HFFc6 (cell line): Measurements from ENCODE around the gene LRIG1. TPM values are rescaled to one million over a fixed set of nuclear protein-coding genes. Genes with fewer than 3 reads are reported as not detected.

Source experiments
- DNase-seq: peaks from one replicate; pipeline ENCODE4 v3.0.0-alpha.2; 2018
- H3K27ac Mint-ChIP-seq: 2 replicates; pipeline ENCODE4 v1.8.0; 2020; ENCODE audit warnings: mild to moderate bottlenecking, mixed read lengths
- H3K27me3 Mint-ChIP-seq: 2 replicates; pipeline ENCODE4 v1.8.0; 2021; ENCODE audit warnings: mild to moderate bottlenecking, moderate library complexity, mixed read lengths; ENCODE audit not compliant: insufficient read depth
- H3K36me3 Mint-ChIP-seq: 2 replicates; pipeline ENCODE4 v1.8.0; 2021; ENCODE audit warnings: low read depth, mixed read lengths
- H3K4me1 Mint-ChIP-seq: 2 replicates; pipeline ENCODE4 v1.8.0; 2020; ENCODE audit warnings: low read depth, mixed read lengths
- H3K4me3 Mint-ChIP-seq: 2 replicates; pipeline ENCODE4 v1.8.0; 2020; ENCODE audit warnings: mild to moderate bottlenecking, moderate library complexity, mixed read lengths
- H3K9me3 Mint-ChIP-seq: 2 replicates; pipeline ENCODE4 v1.8.0; 2020; ENCODE audit warnings: mild to moderate bottlenecking, mixed read lengths
- CTCF ChIP-seq: fragments of 200-600 bp; sonication (generic); IDR thresholded peaks from 2 replicates; pipeline ENCODE4 v1.5.0; 2021; ENCODE audit warnings: antibody characterized with exemption, mild to moderate bottlenecking
- total RNA-seq, 6 experiments: library from RNA; stranded (reverse); fragmentation: NEBNext Ultra II Directional; extraction: Animal tissue kit (Norgen Biotek cat#: 25700); gene quantifications; 2 replicates in 1 of 6; 3 replicates in 5 of 6; pipeline ENCODE4 v1.2.3, GENCODE V29; 2021

Gene LRIG1
- total RNA-seq, 6 experiments from 2014 or later: 1.7 to 2.7 (median 2.2) TPM

DNA sequence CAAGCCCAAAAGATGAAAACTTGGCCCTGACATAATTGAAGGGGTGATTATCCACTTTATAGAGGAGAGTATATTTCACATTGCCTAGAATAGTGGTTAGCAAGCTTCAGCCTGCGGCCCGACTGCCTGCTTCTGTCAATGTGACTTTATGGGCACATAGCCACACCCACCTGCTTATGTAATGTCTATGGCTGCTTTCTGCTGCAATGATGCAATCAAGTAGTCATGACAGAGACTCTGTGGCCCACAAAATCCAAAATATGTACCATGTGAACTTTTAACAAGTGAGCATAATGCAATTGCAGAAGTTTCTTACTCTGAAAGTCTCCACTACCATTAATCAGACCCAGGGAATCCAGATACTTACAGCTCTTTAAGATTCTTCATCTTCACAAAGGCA lies 103.1 kb downstream of the LRIG1 start:
- DNase-seq: no peak

DNA sequence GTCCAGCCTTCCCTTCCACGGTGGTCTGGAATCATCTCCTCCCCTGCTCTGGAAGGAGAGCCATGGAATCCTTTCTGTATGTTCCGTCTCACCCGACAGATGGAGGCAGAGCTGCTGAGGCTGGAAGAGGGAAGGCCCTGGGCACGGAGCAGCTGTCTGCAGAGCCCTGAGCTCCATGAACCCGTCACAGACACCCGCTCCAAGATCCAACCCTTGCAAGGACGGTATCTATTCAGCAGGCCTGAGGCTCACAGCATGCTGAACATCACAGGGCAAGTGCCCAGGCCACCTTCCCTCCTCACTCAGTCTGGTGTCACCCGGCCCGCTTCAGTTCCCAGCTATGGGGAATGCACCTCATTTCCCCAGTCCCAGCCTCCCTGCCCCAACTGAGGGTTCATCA lies 103.9 kb downstream of the LRIG1 start:
- peaks cover 12% of the 10 kb centered on the region for H3K4me1 Mint-ChIP-seq
- 0 out of 2 replicates have a peak, but pooled peaks cover 4% of the 10 kb centered on the region for H3K27me3 Mint-ChIP-seq

More for the DNA sequence above, 103.1 kb downstream of the LRIG1 start:
- Mint-ChIP-seq H3K27me3 (0 out of 2 replicates have a peak, but pooled peaks cover 3% of the 10 kb centered on the region), H3K27ac (no peak overlapping the region), H3K36me3 (peaks cover 9% of the 10 kb centered on the region), H3K9me3 (no peaks in the 10 kb centered on the region), H3K4me3 (no peak overlapping the region), H3K4me1 (peaks cover 12% of the 10 kb centered on the region)
- TF ChIP-seq CTCF: no peak

DNA sequence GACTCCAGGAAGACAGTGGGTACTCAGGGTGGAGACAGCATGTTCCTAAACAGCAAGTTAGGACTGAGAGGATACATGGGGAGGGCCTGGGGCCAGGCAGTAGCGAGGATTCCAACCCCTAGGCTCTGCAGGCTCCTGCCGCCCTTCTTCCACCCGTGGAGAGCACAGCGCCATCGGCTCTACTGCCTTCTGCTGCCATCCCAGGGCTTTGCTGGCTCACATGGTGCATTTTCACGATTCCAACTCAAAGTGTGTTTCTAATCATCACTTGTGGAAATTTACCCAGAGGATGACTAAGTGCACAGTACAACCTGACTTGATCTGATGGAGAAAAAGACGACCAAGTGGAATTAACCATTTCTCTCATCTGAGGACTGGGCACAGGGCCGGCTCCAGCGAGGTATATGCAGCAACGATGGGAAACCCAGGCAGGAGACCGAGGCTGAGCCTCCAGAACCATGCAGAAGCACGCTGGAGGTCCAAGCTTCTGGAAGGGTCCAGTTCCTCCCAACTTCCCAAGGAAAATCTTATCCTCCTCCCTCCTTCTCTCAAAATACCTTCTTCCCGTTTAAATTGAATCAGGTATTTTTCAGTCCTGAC lies 104.6 kb downstream of the LRIG1 start:
- Mint-ChIP-seq H3K36me3 (peaks cover 14% of the 10 kb centered on the region), H3K4me1 (peaks cover 12% of the 10 kb centered on the region), H3K4me3 (no peak overlapping the region), H3K27me3 (0 out of 2 replicates have a peak, but pooled peaks cover 4% of the 10 kb centered on the region), H3K27ac (no peak overlapping the region), H3K9me3 (no peaks in the 10 kb centered on the region)
- DNase-seq: no peak
- TF ChIP-seq CTCF: no peak

More for the DNA sequence above, 103.9 kb downstream of the LRIG1 start:
- Mint-ChIP-seq H3K36me3 (peaks cover 14% of the 10 kb centered on the region), H3K4me3 (no peak overlapping the region), H3K9me3 (no peaks in the 10 kb centered on the region), H3K27ac (no peak overlapping the region)
- no peak for TF ChIP-seq CTCF
- DNase-seq: no peak

- Mint-ChIP-seq H3K36me3 (peaks cover 14% of the 10 kb centered on the region), H3K27me3 (0 out of 2 replicates have a peak, but pooled peaks cover 4% of the 10 kb centered on the region), H3K4me1 (peaks cover 12% of the 10 kb centered on the region), H3K4me3 (no peak overlapping the region), H3K27ac (no peak overlapping the region), H3K9me3 (no peaks in the 10 kb centered on the region)
- TF ChIP-seq CTCF: no peak
- no peak for DNase-seq
These were observed 105.2 kb downstream of the LRIG1 start for GRCh38 chr3:66395635-66396034.

- H3K4me3 Mint-ChIP-seq: no peak overlapping the region
- H3K9me3 Mint-ChIP-seq: no peaks in the 10 kb centered on the region
- H3K27ac Mint-ChIP-seq: no peak overlapping the region
- H3K4me1 Mint-ChIP-seq: peaks cover 12% of the 10 kb centered on the region
- peaks cover 14% of the 10 kb centered on the region for H3K36me3 Mint-ChIP-seq
- 0 out of 2 replicates have a peak, but pooled peaks cover 4% of the 10 kb centered on the region for H3K27me3 Mint-ChIP-seq
- TF ChIP-seq CTCF: no peak
- DNase-seq: no peak
These were observed 106.0 kb downstream of the LRIG1 start for GRCh38 chr3:66394753-66395249.
